Activated CD8-positive, alpha-beta memory T cell treated with anti-CD3 and anti-CD28 coated beads, Interleukin-2, amount 50 U/mL, for 48 hours (primary cell): ENCODE results near the gene SLC38A1.
"Not testable (repeated sequence)": the region's sequence is repeated elsewhere in the genome, so short reads cannot be mapped to it uniquely, and the experiment has no call there.

ENCODE experiments used
- DNase-seq: peaks from one replicate; pipeline ENCODE4 v3.0.0-alpha.2; 2020

The SLC38A1 gene

GRCh38 chr12:46263140-46264016, 5.5 kb downstream of the SLC38A1 start:
- no peak for DNase-seq

DNA sequence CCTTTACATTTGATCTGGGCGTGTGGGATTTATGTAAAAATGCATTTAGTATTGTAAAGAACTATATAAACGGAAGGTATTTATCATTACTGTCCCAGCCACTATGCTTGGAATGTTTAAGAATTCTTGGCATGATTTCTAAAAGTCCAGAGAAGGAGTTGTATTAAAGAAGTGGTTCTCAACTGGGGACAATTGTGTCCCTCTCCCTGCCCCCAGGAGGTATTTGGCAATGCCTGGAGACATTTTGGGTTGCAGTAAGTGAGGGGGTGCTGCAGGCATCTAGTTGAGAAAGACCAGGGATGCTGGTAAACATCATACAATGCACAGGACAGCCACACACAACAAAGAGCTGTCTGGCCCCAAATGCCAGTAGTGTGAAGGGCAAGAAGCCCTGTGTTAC, 7.2 kb downstream of the SLC38A1 start:
- DNase-seq: no peak

GRCh38 chr12:46260913-46261476, 7.8 kb downstream of the SLC38A1 start:
- DNase-seq: no peak

DNA sequence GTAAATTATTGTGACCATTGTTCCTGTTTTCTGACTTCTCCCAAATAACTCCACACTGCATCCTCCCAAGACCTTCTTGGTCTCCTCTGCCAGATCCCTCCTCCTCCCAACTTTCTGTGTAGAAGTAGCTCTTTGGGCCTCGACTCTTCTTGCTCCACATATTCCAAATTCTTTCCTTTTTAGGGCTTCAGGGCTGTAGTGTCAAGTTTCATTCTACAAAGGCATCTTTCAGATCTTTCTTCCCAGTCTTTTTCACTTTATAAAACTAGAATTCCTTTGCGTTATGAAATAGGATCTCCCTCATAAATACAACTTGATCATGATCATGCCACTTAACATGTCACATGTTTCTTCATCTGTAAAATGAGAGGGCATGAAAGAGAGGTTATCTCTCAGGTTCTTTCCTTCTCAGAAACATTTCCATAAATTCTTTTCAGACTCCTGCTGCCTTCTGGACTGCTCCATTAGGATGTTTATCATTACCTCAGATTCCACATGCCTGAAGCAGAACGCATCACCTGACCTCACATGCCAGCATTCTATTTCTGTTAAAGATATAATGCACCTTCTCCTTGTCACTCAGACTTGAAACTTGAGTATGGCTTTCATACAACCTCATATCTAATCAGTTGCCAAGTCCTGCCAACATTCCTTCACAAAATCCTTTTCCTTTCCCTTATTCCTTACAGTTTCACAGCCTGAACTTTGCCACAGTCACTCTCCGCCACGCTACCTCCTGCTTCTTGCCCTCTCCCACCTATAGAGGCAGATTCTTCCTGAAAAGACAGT, 8.5 kb downstream of the SLC38A1 start:
- no peak for DNase-seq

GRCh38 chr12:46259713-46260112, 9.1 kb downstream of the SLC38A1 start:
- DNase-seq: no peak

- no peak for DNase-seq
Observed at GRCh38 chr12:46259071-46259470, 9.8 kb downstream of the SLC38A1 start.

- no peak for DNase-seq
Observed at GRCh38 chr12:46258129-46258528, 10.7 kb downstream of the SLC38A1 start.

DNA sequence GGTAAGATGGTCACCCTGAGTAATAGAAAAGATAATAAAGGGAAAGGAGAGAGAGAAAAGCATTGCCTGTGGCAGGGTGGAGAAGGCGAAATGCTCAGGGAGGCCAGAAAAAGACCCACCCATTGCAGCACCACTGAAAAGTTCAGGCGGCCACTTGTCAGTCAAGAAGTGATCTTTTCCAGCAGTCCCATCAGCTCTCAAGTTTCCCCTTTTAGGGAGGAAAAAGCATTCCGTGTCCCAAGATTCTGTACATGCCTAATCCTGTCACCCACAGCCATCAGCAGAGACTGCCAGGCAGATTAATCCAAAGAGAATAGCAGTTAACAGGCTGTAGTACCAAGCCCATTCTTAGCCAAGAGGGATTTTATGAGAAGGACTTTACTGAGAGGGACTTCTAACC, 11.9 kb downstream of the SLC38A1 start:
- no peak for DNase-seq

GRCh38 chr12:46253544-46254162, 15.2 kb downstream of the SLC38A1 start:
- DNase-seq: no peak

DNA sequence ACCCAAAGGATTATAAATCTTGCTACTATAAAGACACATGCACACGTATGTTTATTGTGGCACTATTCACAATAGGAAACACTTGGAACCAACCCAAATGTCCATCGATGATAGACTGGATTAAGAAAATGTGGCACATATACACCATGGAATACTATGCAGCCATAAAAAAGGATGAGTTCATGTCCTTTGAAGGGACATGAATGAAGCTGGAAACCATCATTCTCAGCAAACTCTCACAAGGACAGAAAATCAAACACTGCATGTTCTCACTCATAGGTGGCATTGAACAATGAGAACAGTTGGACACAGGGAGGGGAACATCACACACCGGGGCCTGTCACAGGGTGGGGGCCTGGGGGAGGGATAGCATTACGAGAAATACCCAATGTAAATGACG, 16.8 kb downstream of the SLC38A1 start:
- not testable (repeated sequence) for DNase-seq

- DNase-seq: not testable (repeated sequence)
Observed at GRCh38 chr12:46249960-46250359, 18.9 kb downstream of the SLC38A1 start.

DNA sequence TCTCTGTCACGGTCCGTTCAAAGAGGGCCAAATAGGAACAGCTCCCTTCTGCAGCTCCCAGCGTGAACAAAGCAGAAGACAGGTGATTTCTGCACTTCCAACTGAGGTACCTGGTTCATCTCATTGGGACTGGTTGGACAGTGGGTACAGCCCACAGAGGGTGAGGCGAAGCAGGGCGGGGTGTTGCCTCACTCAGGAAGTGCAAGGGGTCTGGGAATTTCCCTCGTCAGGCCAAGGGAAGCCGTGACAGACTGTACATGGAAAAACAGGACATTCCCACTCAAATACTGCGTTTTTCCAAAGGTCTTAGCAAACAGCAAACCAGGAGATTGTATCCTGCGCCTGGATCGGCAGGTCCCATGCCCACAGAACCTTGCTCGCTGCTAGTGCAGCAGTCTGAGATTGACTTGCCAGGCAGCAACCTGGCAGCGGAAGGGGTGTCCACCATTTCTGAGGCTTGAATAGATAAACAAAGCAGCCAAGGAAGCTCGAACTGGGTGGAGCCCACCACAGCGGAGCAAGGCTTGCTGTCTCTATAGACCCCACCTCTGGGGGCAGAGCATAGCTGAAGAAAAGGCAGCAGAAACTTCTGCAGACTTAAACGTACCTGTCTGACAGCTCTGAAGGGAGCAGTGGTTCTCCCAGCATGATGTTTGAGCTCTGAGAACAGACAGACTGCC, 22.7 kb downstream of the SLC38A1 start:
- no peak for DNase-seq

- DNase-seq: no peak
Observed at GRCh38 chr12:46244997-46245396, 23.8 kb downstream of the SLC38A1 start.

- DNase-seq: no peak
Observed at GRCh38 chr12:46244273-46244915, 24.4 kb downstream of the SLC38A1 start.

GRCh38 chr12:46242569-46242968, 26.3 kb downstream of the SLC38A1 start:
- DNase-seq: no peak

DNA sequence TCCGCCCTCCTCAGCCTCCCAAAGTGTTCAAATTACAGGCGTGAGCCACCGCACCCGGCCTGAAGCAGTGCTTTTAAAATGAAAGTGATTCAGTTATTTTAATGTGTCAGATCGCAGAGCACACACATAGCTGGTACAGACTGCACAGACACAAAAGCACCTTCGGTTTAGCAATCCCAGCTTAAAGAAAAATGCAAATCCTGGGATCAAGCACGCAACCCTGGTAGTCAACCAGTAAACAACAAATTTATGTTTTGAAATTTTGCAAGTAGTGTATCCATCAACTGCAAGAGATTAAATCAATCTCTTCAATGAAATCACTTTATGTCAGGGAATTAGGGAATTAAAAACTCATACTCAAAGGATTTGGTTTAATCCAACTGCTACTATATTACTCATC, 28.4 kb downstream of the SLC38A1 start:
- DNase-seq: no peak

GRCh38 chr12:46238821-46239220, 30.0 kb downstream of the SLC38A1 start:
- no peak for DNase-seq

- DNase-seq: no peak
Observed at GRCh38 chr12:46237371-46238045, 31.3 kb downstream of the SLC38A1 start.

- no peak for DNase-seq
Observed at GRCh38 chr12:46234000-46234399, 34.8 kb downstream of the SLC38A1 start.

DNA sequence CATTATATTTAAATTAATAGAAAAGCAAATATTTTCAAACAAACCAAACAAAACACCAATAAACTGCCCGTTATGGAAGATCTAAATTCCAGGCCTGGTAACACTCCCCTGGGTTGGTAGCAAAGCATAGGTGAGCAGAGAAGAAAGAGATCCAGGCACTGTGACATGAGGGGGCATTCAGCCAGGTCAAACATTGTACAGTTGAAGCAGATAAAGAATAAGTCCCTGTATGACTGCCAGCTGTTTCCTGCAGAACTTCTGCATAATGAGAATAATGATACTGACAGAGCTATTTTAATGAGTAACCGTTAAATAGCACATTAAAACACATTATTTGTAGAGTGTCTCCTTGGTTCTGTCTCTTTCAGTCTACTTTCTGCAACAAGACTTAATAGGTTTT, 35.4 kb downstream of the SLC38A1 start:
- no peak for DNase-seq

- no peak for DNase-seq
Observed at GRCh38 chr12:46230983-46231382, 37.9 kb downstream of the SLC38A1 start.

DNA sequence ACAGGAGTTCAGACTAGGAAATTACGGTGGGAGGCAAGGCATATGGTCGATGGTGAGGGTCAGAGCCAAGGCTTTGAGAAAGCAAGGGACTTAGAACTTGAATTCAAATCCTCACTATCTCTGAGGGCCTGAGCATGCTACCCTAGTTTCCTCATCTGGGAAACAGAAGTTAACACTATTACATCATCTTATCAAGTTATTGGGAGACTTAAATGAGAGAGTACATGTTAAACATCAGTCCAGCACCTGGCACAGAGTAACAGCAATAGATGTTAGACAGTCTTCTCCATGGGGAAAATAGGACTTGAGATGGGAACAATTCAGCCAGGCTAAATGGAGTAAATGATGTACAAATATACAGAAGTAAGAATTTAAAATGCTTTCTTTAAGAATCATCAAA, 38.5 kb downstream of the SLC38A1 start:
- no peak for DNase-seq
